GM23248 (cell line): ENCODE data around the gene NCOA4.

ENCODE experiments used
- EZH2 ChIP-seq: fragments of 200-600 bp; sonication (generic); IDR thresholded peaks from 2 replicates; pipeline ENCODE4 v1.6.1; 2018; ENCODE audit warnings: antibody characterized with exemption, mild to moderate bottlenecking; ENCODE audit not compliant: insufficient read depth, poor library complexity, severe bottlenecking
- EZH2phosphoT487 ChIP-seq: fragments of 200-600 bp; sonication (generic); IDR thresholded peaks from 2 replicates; pipeline ENCODE4 v1.6.1; 2018; ENCODE audit warnings: antibody characterized with exemption, moderate library complexity, mild to moderate bottlenecking, low read depth; ENCODE audit not compliant: insufficient read depth

DNA sequence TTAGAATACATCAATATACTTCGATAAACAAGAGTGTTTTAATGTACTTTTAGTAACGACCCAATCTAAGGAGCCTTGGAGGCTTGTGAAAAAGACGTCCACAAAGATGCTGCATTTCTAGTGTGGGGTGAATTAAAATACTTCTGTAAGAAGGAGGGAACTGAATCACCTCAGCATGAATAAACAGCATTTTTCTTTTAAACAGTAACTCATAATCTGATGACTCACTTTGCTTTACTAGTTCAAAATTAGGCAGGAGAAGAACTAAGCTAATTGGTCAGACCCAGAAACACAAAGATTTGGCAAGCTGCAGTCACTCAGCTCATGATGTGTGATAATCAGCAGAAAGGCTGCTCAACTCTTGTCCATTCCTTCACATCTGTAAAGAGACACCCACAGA lies 24.2 kb downstream of the NCOA4 start:
- TF ChIP-seq EZH2phosphoT487 (no peak), EZH2 (no peak)
